Stimulated activated naive CD8-positive, alpha-beta T cell treated with anti-CD3 and anti-CD28 coated beads, Interleukin-15, Interleukin-2, amounts not matched to agents 100 ng/mL and 50 ng/mL, for 24 hours (primary cell): Measurements from ENCODE around the gene SPATA20.

Experiments
- H3K27ac Mint-ChIP-seq: one replicate; pipeline ENCODE4 v1.8.0; 2021; ENCODE audit warnings: mild to moderate bottlenecking, mixed read lengths
- H3K27me3 Mint-ChIP-seq: one replicate; pipeline ENCODE4 v1.8.0; 2021; ENCODE audit warnings: mixed read lengths
- H3K36me3 Mint-ChIP-seq: one replicate; pipeline ENCODE4 v1.8.0; 2021; ENCODE audit warnings: low read depth, mixed read lengths
- H3K4me1 Mint-ChIP-seq: one replicate; pipeline ENCODE4 v1.8.0; 2021; ENCODE audit warnings: low read depth, mixed read lengths
- H3K4me3 Mint-ChIP-seq: one replicate; pipeline ENCODE4 v1.8.0; 2021; ENCODE audit warnings: mild to moderate bottlenecking, mixed read lengths
- H3K9me3 Mint-ChIP-seq: one replicate; pipeline ENCODE4 v1.8.0; 2021; ENCODE audit warnings: mixed read lengths

SPATA20 gene

GRCh38 chr17:50532452-50533024, 14.4 kb upstream of the SPATA20 start, which contains the start of gene EPN3:
EPN3 (plus strand) TSS chr17:50532735; CDS start chr17:50536557, 3,822 bp downstream.
- H3K4me3 Mint-ChIP-seq, result no peak within 1 kb of the TSS
- H3K9me3 Mint-ChIP-seq, result no peaks in the 10 kb centered on the region
- no peaks in the 10 kb centered on the region for H3K36me3 Mint-ChIP-seq
- no peak within 1 kb of the TSS for H3K27ac Mint-ChIP-seq
- peaks cover 15% of the 10 kb centered on the region for H3K4me1 Mint-ChIP-seq
- peaks cover 58% of the 10 kb centered on the region for H3K27me3 Mint-ChIP-seq

GRCh38 chr17:50533185-50533584, 13.8 kb upstream of the SPATA20 start:
- Mint-ChIP-seq H3K27me3 (peaks cover 58% of the 10 kb centered on the region), H3K36me3 (no peaks in the 10 kb centered on the region), H3K27ac (no peak overlapping the region), H3K4me1 (peaks cover 15% of the 10 kb centered on the region), H3K4me3 (no peak overlapping the region), H3K9me3 (no peaks in the 10 kb centered on the region)

GRCh38 chr17:50533720-50534148, 13.2 kb upstream of the SPATA20 start:
- H3K36me3 Mint-ChIP-seq, result no peaks in the 10 kb centered on the region
- peaks cover 15% of the 10 kb centered on the region for H3K4me1 Mint-ChIP-seq
- no peaks in the 10 kb centered on the region for H3K9me3 Mint-ChIP-seq
- no peak overlapping the region for H3K27ac Mint-ChIP-seq
- H3K4me3 Mint-ChIP-seq, result no peak overlapping the region
- H3K27me3 Mint-ChIP-seq, result peaks cover 58% of the 10 kb centered on the region

- no peak overlapping the region for H3K4me3 Mint-ChIP-seq
- no peak overlapping the region for H3K27ac Mint-ChIP-seq
- peaks cover 54% of the 10 kb centered on the region for H3K27me3 Mint-ChIP-seq
- H3K9me3 Mint-ChIP-seq, result no peaks in the 10 kb centered on the region
- H3K4me1 Mint-ChIP-seq, result peaks cover 15% of the 10 kb centered on the region
- no peaks in the 10 kb centered on the region for H3K36me3 Mint-ChIP-seq
These were observed 12.6 kb upstream of the SPATA20 start for GRCh38 chr17:50534222-50534978.

GRCh38 chr17:50534979-50535326, 12.0 kb upstream of the SPATA20 start:
- Mint-ChIP-seq H3K36me3 (no peaks in the 10 kb centered on the region), H3K27me3 (peaks cover 48% of the 10 kb centered on the region), H3K4me1 (peaks cover 15% of the 10 kb centered on the region), H3K4me3 (no peak overlapping the region), H3K9me3 (no peaks in the 10 kb centered on the region), H3K27ac (no peak overlapping the region)

- H3K27ac Mint-ChIP-seq, result no peak overlapping the region
- peaks cover 44% of the 10 kb centered on the region for H3K27me3 Mint-ChIP-seq
- no peaks in the 10 kb centered on the region for H3K36me3 Mint-ChIP-seq
- no peaks in the 10 kb centered on the region for H3K9me3 Mint-ChIP-seq
- H3K4me3 Mint-ChIP-seq, result no peak overlapping the region
- peaks cover 15% of the 10 kb centered on the region for H3K4me1 Mint-ChIP-seq
These were observed 11.6 kb upstream of the SPATA20 start for GRCh38 chr17:50535407-50535806.

- Mint-ChIP-seq H3K27me3 (peaks cover 28% of the 10 kb centered on the region), H3K9me3 (no peaks in the 10 kb centered on the region), H3K4me3 (no peak overlapping the region), H3K36me3 (no peaks in the 10 kb centered on the region), H3K4me1 (peaks cover 22% of the 10 kb centered on the region), H3K27ac (no peak overlapping the region)
These were observed 10.0 kb upstream of the SPATA20 start for GRCh38 chr17:50536683-50537646.

- peaks cover 30% of the 10 kb centered on the region for H3K4me1 Mint-ChIP-seq
- H3K27me3 Mint-ChIP-seq, result peaks cover 21% of the 10 kb centered on the region
- no peaks in the 10 kb centered on the region for H3K9me3 Mint-ChIP-seq
- H3K27ac Mint-ChIP-seq, result no peak overlapping the region
- no peak overlapping the region for H3K4me3 Mint-ChIP-seq
- no peaks in the 10 kb centered on the region for H3K36me3 Mint-ChIP-seq
These were observed 9.0 kb upstream of the SPATA20 start for GRCh38 chr17:50537721-50538548.

GRCh38 chr17:50538549-50539410, 8.2 kb upstream of the SPATA20 start:
- no peak overlapping the region for H3K27ac Mint-ChIP-seq
- H3K9me3 Mint-ChIP-seq, result no peaks in the 10 kb centered on the region
- peaks cover 23% of the 10 kb centered on the region for H3K4me1 Mint-ChIP-seq
- peaks cover 12% of the 10 kb centered on the region for H3K27me3 Mint-ChIP-seq
- H3K4me3 Mint-ChIP-seq, result no peak overlapping the region
- no peaks in the 10 kb centered on the region for H3K36me3 Mint-ChIP-seq

GRCh38 chr17:50539762-50540559, 7.0 kb upstream of the SPATA20 start:
- H3K36me3 Mint-ChIP-seq, result no peaks in the 10 kb centered on the region
- no peak overlapping the region for H3K4me3 Mint-ChIP-seq
- no peaks in the 10 kb centered on the region for H3K9me3 Mint-ChIP-seq
- peaks cover 15% of the 10 kb centered on the region for H3K4me1 Mint-ChIP-seq
- H3K27me3 Mint-ChIP-seq, result peaks cover 12% of the 10 kb centered on the region
- no peak overlapping the region for H3K27ac Mint-ChIP-seq

GRCh38 chr17:50540560-50541401, 6.2 kb upstream of the SPATA20 start:
- Mint-ChIP-seq H3K27ac (no peak overlapping the region), H3K4me1 (peaks cover 15% of the 10 kb centered on the region), H3K9me3 (no peaks in the 10 kb centered on the region), H3K36me3 (no peaks in the 10 kb centered on the region), H3K4me3 (no peak overlapping the region), H3K27me3 (peaks cover 6% of the 10 kb centered on the region)

GRCh38 chr17:50541402-50541715, 5.6 kb upstream of the SPATA20 start:
- H3K36me3 Mint-ChIP-seq, result no peaks in the 10 kb centered on the region
- H3K27ac Mint-ChIP-seq, result no peak overlapping the region
- peaks cover 6% of the 10 kb centered on the region for H3K27me3 Mint-ChIP-seq
- H3K9me3 Mint-ChIP-seq, result no peaks in the 10 kb centered on the region
- peak overlapping the region; percentile 76 for H3K4me3 Mint-ChIP-seq
- peaks cover 15% of the 10 kb centered on the region for H3K4me1 Mint-ChIP-seq
